H9 (cell line): ENCODE results near the gene ADAMTSL4. TPM values are rescaled to one million over a fixed set of nuclear protein-coding genes. Genes with fewer than 3 reads are reported as not detected.

Source experiments
- DNase-seq: peaks from one replicate; pipeline ENCODE4 v3.0.0-alpha.2; 2017
- H2AFZ ChIP-seq: one replicate; pipeline ENCODE4 v1.6.1; 2013; ENCODE audit warnings: mild to moderate bottlenecking, low read length, control low read depth, moderate library complexity
- H2AK5ac ChIP-seq: 2 replicates; pipeline ENCODE4 v1.6.1; 2013; ENCODE audit warnings: low read length, control low read depth, mixed read lengths; ENCODE audit not compliant: insufficient read length
- H2BK120ac ChIP-seq: one replicate; pipeline ENCODE4 v1.6.1; 2013; ENCODE audit warnings: low read depth, mild to moderate bottlenecking, low read length, control low read depth, inconsistent platforms; ENCODE audit not compliant: poor library complexity, severe bottlenecking
- H2BK12ac ChIP-seq: 2 replicates; pipeline ENCODE4 v1.6.1; 2013; ENCODE audit warnings: low read length, control low read depth, mixed read lengths, low read depth; ENCODE audit not compliant: insufficient read length
- H2BK15ac ChIP-seq: 2 replicates; pipeline ENCODE4 v1.6.1; 2013; ENCODE audit warnings: low read depth, low read length, control low read depth
- H2BK20ac ChIP-seq: one replicate; pipeline ENCODE4 v1.6.1; 2013; ENCODE audit warnings: low read depth, mild to moderate bottlenecking, low read length, control low read depth, inconsistent platforms; ENCODE audit not compliant: poor library complexity, severe bottlenecking
- H2BK5ac ChIP-seq: 2 replicates; pipeline ENCODE4 v1.6.1; 2013; ENCODE audit warnings: low read length, control low read depth, mixed read lengths; ENCODE audit not compliant: insufficient read length
- H3K14ac ChIP-seq: 2 replicates; pipeline ENCODE4 v1.6.1; 2013; ENCODE audit warnings: low read length, control low read depth; ENCODE audit not compliant: insufficient read depth
- H3K18ac ChIP-seq: 2 replicates; pipeline ENCODE4 v1.6.1; 2013; ENCODE audit warnings: low read depth, mild to moderate bottlenecking, mixed read lengths, low read length, control low read depth; ENCODE audit not compliant: insufficient read length
- H3K23ac ChIP-seq: 2 replicates; pipeline ENCODE4 v1.6.1; 2013; ENCODE audit warnings: low read length, control low read depth, mixed read lengths, low read depth; ENCODE audit not compliant: insufficient read length
- H3K23me2 ChIP-seq: 2 replicates; pipeline ENCODE4 v1.6.1; 2013; ENCODE audit warnings: low read depth, mild to moderate bottlenecking, mixed read lengths, low read length, control low read depth; ENCODE audit not compliant: insufficient read length, poor library complexity, severe bottlenecking
- H3K27ac ChIP-seq: 2 replicates; pipeline ENCODE4 v1.5.1; 2013; ENCODE audit warnings: low read length, control low read depth, mixed read lengths, low read depth; ENCODE audit not compliant: insufficient read length
- H3K27me3 ChIP-seq: 2 replicates; pipeline ENCODE4 v1.6.1; 2013; ENCODE audit warnings: low read length, control low read depth, inconsistent platforms; ENCODE audit not compliant: insufficient read depth
- H3K4ac ChIP-seq: 2 replicates; pipeline ENCODE4 v1.6.1; 2013; ENCODE audit warnings: low read depth, mild to moderate bottlenecking, control low read depth, inconsistent platforms, low read length, moderate library complexity
- H3K4me1 ChIP-seq: 2 replicates; pipeline ENCODE4 v1.6.1; 2013; ENCODE audit warnings: low read length, control low read depth, inconsistent platforms; ENCODE audit not compliant: insufficient read depth
- H3K4me2 ChIP-seq: 2 replicates; pipeline ENCODE4 v1.6.1; 2013; ENCODE audit warnings: low read length, control low read depth, mixed read lengths; ENCODE audit not compliant: insufficient read length, insufficient read depth
- H3K56ac ChIP-seq: 2 replicates; pipeline ENCODE4 v1.6.1; 2013; ENCODE audit warnings: low read depth, mild to moderate bottlenecking, mixed read lengths, low read length, control low read depth; ENCODE audit not compliant: insufficient read length
- H3K79me1 ChIP-seq: 2 replicates; pipeline ENCODE4 v1.6.1; 2013; ENCODE audit warnings: low read depth, mild to moderate bottlenecking, moderate library complexity, low read length, control low read depth, inconsistent platforms; ENCODE audit not compliant: insufficient read depth, poor library complexity, severe bottlenecking
- H3K79me2 ChIP-seq: 2 replicates; pipeline ENCODE4 v1.6.1; 2013; ENCODE audit warnings: low read length, control low read depth, inconsistent platforms; ENCODE audit not compliant: insufficient read depth
- H3K9ac ChIP-seq: 2 replicates; pipeline ENCODE4 v1.6.1; 2013; ENCODE audit warnings: low read length, control low read depth, mixed read lengths; ENCODE audit not compliant: insufficient read length; ENCODE audit errors: extremely low read depth
- H3K9me3 ChIP-seq: one replicate; pipeline ENCODE4 v1.6.1; 2013; ENCODE audit warnings: low read depth, low read length, inconsistent platforms; ENCODE audit not compliant: control insufficient read depth
- H3T11ph ChIP-seq: one replicate; pipeline ENCODE4 v1.6.1; 2013; ENCODE audit warnings: mild to moderate bottlenecking, low read length, control low read depth, inconsistent platforms
- H4K20me1 ChIP-seq: one replicate; pipeline ENCODE4 v1.6.1; 2013; ENCODE audit not compliant: control insufficient read depth, insufficient read length, insufficient read depth
- H4K5ac ChIP-seq: 2 replicates; pipeline ENCODE4 v1.6.1; 2013; ENCODE audit warnings: low read depth, mild to moderate bottlenecking, mixed read lengths, low read length, control low read depth; ENCODE audit not compliant: insufficient read length
- H4K8ac ChIP-seq: replicated peaks from 2 replicates; pipeline ENCODE4 v1.6.1; 2013; ENCODE audit warnings: low read length, control low read depth, mixed read lengths, low read depth; ENCODE audit not compliant: insufficient read length
- H4K91ac ChIP-seq: 2 replicates; pipeline ENCODE4 v1.6.1; 2013; ENCODE audit warnings: low read depth, mild to moderate bottlenecking, moderate library complexity, mixed read lengths, low read length, control low read depth; ENCODE audit not compliant: insufficient read length
- H3K27ac Mint-ChIP-seq, 3 experiments: 2 replicates in 2 of 3; 3 replicates in 1 of 3; pipeline ENCODE4 v1.8.0; 2020 to 2021; ENCODE audit warnings: mixed read lengths in 3 of 3, mild to moderate bottlenecking in 1 of 3, moderate library complexity in 1 of 3
- H3K27me3 Mint-ChIP-seq: 2 replicates; pipeline ENCODE4 v1.8.0; 2021; ENCODE audit warnings: low read depth, mild to moderate bottlenecking, moderate library complexity, mixed read lengths
- H3K36me3 Mint-ChIP-seq, 3 experiments: 2 replicates in 2 of 3; 3 replicates in 1 of 3; pipeline ENCODE4 v1.8.0; 2020 to 2021; ENCODE audit warnings: low read depth in 3 of 3, mixed read lengths in 3 of 3; ENCODE audit not compliant: insufficient read depth in 1 of 3
- H3K4me1 Mint-ChIP-seq, 2 experiments: 2 replicates each; pipeline ENCODE4 v1.8.0; 2020; ENCODE audit warnings: mixed read lengths in 2 of 2
- H3K4me3 Mint-ChIP-seq, 2 experiments: 2 replicates in 1 of 2; 3 replicates in 1 of 2; pipeline ENCODE4 v1.8.0; 2020 to 2021; ENCODE audit warnings: mild to moderate bottlenecking in 2 of 2, mixed read lengths in 2 of 2, moderate library complexity in 1 of 2
- H3K9me3 Mint-ChIP-seq, 2 experiments: 2 replicates in 1 of 2; 3 replicates in 1 of 2; pipeline ENCODE4 v1.8.0; 2020; ENCODE audit warnings: mild to moderate bottlenecking in 2 of 2, mixed read lengths in 2 of 2, moderate library complexity in 1 of 2
- CTCF ChIP-seq: fragments of 200-600 bp; sonication (generic); conservative IDR thresholded peaks from 3 replicates; pipeline ENCODE4 v1.8.0; 2021; ENCODE audit warnings: antibody characterized with exemption, mild to moderate bottlenecking
- WGBS: extraction: QIAGEN DNeasy Blood & Tissue Kit; methylation state at CpG from one replicate; pipeline ENCODE4 v1.1.7; 2013; ENCODE audit warnings: missing lambda C conversion rate, low lambda C conversion rate, mixed read lengths; ENCODE audit not compliant: insufficient read length; ENCODE audit errors: extremely low coverage; 5-methylcytosine and 5-hydroxymethylcytosine counted together
- total RNA-seq: library from RNA; stranded (reverse); gene quantifications from 2 replicates; pipeline ENCODE4 v1.2.1, GENCODE V29; 2021

ADAMTSL4 gene
- total RNA-seq, 1 experiment from 2014 or later, result 6.1 TPM

GRCh38 chr1:150578272-150579109, 29.3 kb downstream of the ADAMTSL4 start:
- peak overlapping the region; percentile 89 for H3K27ac ChIP-seq
- peak overlapping the region; percentile 17; the same call in 1 of the 2 replicates for H3K4ac ChIP-seq
- Mint-ChIP-seq H3K4me1 (peaks cover 43 to 52% of the 10 kb centered on the region in 2 experiments), H3K9me3 (peaks cover 6 to 15% of the 10 kb centered on the region in 2 experiments; a peak in 4 of 5 replicates), H3K27me3 (peaks cover 3% of the 10 kb centered on the region; the same call in 1 of the 2 replicates), H3K27ac (peak overlapping the region; percentile 99), H3K36me3 (peaks cover 52 to 55% (median 55%) of the 10 kb centered on the region in 3 experiments), H3K4me3 (peak overlapping the region; percentile 96 to 97)
- peak overlapping the region; percentile 98 for H3K4me2 ChIP-seq
- H3K79me1 ChIP-seq, result no peaks in the 10 kb centered on the region
- peak overlapping the region; percentile 44 for H3K56ac ChIP-seq
- H2BK120ac ChIP-seq, result peak overlapping the region; percentile 3
- peak overlapping the region; percentile 64 for H2BK5ac ChIP-seq
- H4K91ac ChIP-seq, result peak overlapping the region; percentile 3
- H2BK20ac ChIP-seq, result no peak overlapping the region
- H2BK15ac ChIP-seq, result no peak overlapping the region
- H2BK12ac ChIP-seq, result no peak overlapping the region
- peaks cover 35% of the 10 kb centered on the region for H3K79me2 ChIP-seq
- peak overlapping the region; percentile 99 for H3K14ac ChIP-seq
- H2AK5ac ChIP-seq, result no peak overlapping the region
- WGBS, result no CpG with 5 or more reads among the region's 50 CpGs
- no peak for DNase-seq
- H3K9me3 ChIP-seq, result no peaks in the 10 kb centered on the region
- H3K18ac ChIP-seq, result peak overlapping the region; percentile 98
- H3K23ac ChIP-seq, result peak overlapping the region; percentile 15
- peak overlapping the region; percentile 98 for H3K9ac ChIP-seq
- peaks cover 4% of the 10 kb centered on the region for H3K4me1 ChIP-seq
- H3K27me3 ChIP-seq, result no peaks in the 10 kb centered on the region
- H4K20me1 ChIP-seq, result no peaks in the 10 kb centered on the region
- peak overlapping the region; percentile 74 for H4K5ac ChIP-seq
- H2AFZ ChIP-seq, result no peak overlapping the region
- TF ChIP-seq CTCF, result no peak
- no peak overlapping the region for H4K8ac ChIP-seq
- no peak overlapping the region for H3T11ph ChIP-seq
- peaks cover 7% of the 10 kb centered on the region for H3K23me2 ChIP-seq
